Measurements from ENCODE around the gene LRRC8E. TPM values are rescaled to one million over a fixed set of nuclear protein-coding genes. Genes with fewer than 3 reads are reported as not detected.

The LRRC8E gene
- total RNA-seq, 1 experiment from 2014 or later = 24.1 TPM

GRCh38 chr19:7871437-7872305 lies 16.6 kb upstream of the LRRC8E start:
- intact Hi-C loops (cut with micrococcal nuclease; ENCODE audit: unreplicated experiment) = loop anchor here (2.0 kb wide), 2 partner anchors 41 to 49 kb away; partner anchors contain the start of genes EVI5L and SNAPC2
- ChIA-PET POLR2A (ENCODE audit: unreplicated experiment) (interaction anchor here (0.5 to 1.0 kb wide), 3 partner anchors 48 to 411 kb away, joined by 4 to 8 read pairs (median 7); partner anchors contain the start of gene SNAPC2), CTCF (no interaction called here)
- H3K36me3 ChIP-seq (ENCODE audit: low read depth) = no peaks in the 10 kb centered on the region
- peak overlapping the region; percentile 76 for H2AFZ ChIP-seq
- TF ChIP-seq CTCF (conservative IDR thresholded peaks at IDR 0.05) (no peak), EZH2 (IDR thresholded peaks at IDR 0.05; ENCODE audit: low read depth) (no peak)
- no peaks in the 10 kb centered on the region for H3K27me3 ChIP-seq (ENCODE audit: insufficient read depth, low read depth)
- DNase-seq = peak; percentile 85 to 99
- H3K9me3 ChIP-seq (ENCODE audit: insufficient read depth, low read depth) = no peaks in the 10 kb centered on the region
- peaks cover 37% of the 10 kb centered on the region for H3F3A ChIP-seq (ENCODE audit: insufficient read depth, low read depth)
- H4K20me1 ChIP-seq (ENCODE audit: insufficient read depth) = no peaks in the 10 kb centered on the region
- H3K4me3 ChIP-seq = peak overlapping the region; percentile 54; the same call in 1 of the 2 replicates
- H3K4me1 ChIP-seq (replicated peaks; ENCODE audit: insufficient read depth) = peaks cover 29% of the 10 kb centered on the region
- no peaks in the 10 kb centered on the region for H3K79me2 ChIP-seq (ENCODE audit: low read depth)
- H3K9me2 ChIP-seq (ENCODE audit: insufficient read depth) = no peaks in the 10 kb centered on the region
- H3K27ac ChIP-seq = peak overlapping the region; percentile 71
- H3K4me2 ChIP-seq = peak overlapping the region; percentile 84
- no TSS peak for BruUV-seq (replicated peaks)

GRCh38 chr19:7872306-7873204 lies 15.8 kb upstream of the LRRC8E start:
- Histone ChIP-seq H3K27me3 (ENCODE audit: insufficient read depth, low read depth) (no peaks in the 10 kb centered on the region), H3F3A (ENCODE audit: insufficient read depth, low read depth) (peaks cover 40% of the 10 kb centered on the region), H2AFZ (no peak overlapping the region), H3K4me2 (peak overlapping the region; percentile 19; the same call in 1 of the 2 replicates), H3K9me2 (ENCODE audit: insufficient read depth) (no peaks in the 10 kb centered on the region), H3K36me3 (ENCODE audit: low read depth) (no peaks in the 10 kb centered on the region), H3K9me3 (ENCODE audit: insufficient read depth, low read depth) (no peaks in the 10 kb centered on the region), H3K4me3 (no peak overlapping the region), H4K20me1 (ENCODE audit: insufficient read depth) (no peaks in the 10 kb centered on the region), H3K4me1 (replicated peaks; ENCODE audit: insufficient read depth) (peaks cover 29% of the 10 kb centered on the region), H3K27ac (no peak overlapping the region), H3K79me2 (ENCODE audit: low read depth) (no peaks in the 10 kb centered on the region)
- ChIA-PET CTCF (no interaction called here), POLR2A (ENCODE audit: unreplicated experiment) (interaction anchor here (1.0 kb wide), 1 partner anchor 47 kb away, joined by 8 read pairs; the partner anchor contains the start of gene SNAPC2)
- no TSS peak for BruUV-seq (replicated peaks)
- no peak for DNase-seq
- intact Hi-C loops (cut with micrococcal nuclease; ENCODE audit: unreplicated experiment) = loop anchor here (2.0 kb wide), 1 partner anchor 42 kb away; the partner anchor contains the start of gene EVI5L
- TF ChIP-seq EZH2 (IDR thresholded peaks at IDR 0.05; ENCODE audit: low read depth) (no peak), CTCF (conservative IDR thresholded peaks at IDR 0.05) (no peak)
